ENCODE results near the gene LRP1B. TPM values are rescaled to one million over a fixed set of nuclear protein-coding genes. Genes with fewer than 3 reads are reported as not detected.

LRP1B gene
- polyA plus RNA-seq, 2 of the 4 experiments (the other 2 are of a cell fraction): 0.03 TPM; not detected in 1

- no peak for DNase-seq (ENCODE audit: low read depth in 1 of 2, low spot score in 1 of 2)
- TF ChIP-seq CBX2 (IDR thresholded peaks at IDR 0.05; ENCODE audit: borderline replicate concordance, low read depth) (no peak), HES2 (IDR thresholded peaks at IDR 0.05) (no peak)
- CTCF ChIA-PET: no interaction called here
- Histone ChIP-seq H3K4me3 (no peak overlapping the region), H3K9me3 (no peaks in the 10 kb centered on the region), H3K4me2 (no peak overlapping the region), H3K27ac (no peak overlapping the region), H3K4me1 (no peaks in the 10 kb centered on the region)
- WGBS (ENCODE audit: missing lambda C conversion rate): 21% methylated on average over 2 of the region's 2 CpGs
- POLR2A ChIA-PET: no interaction called here
- no peak for ATAC-seq
- FAIRE-seq: no peak
Observed at GRCh38 chr2:140942284-140942683, 1188.5 kb downstream of the LRP1B start.

- H3K4me1 ChIP-seq: no peaks in the 10 kb centered on the region
- DNase-seq (ENCODE audit: low read depth in 1 of 2, low spot score in 1 of 2) (no peak), ATAC-seq (no peak), FAIRE-seq (no peak)
- TF ChIP-seq FOSB (CRISPR knock-in tag; IDR thresholded peaks at IDR 0.05) (no peak), FOSL2 (IDR thresholded peaks at IDR 0.05) (no peak), FOSL2 (CRISPR knock-in tag; IDR thresholded peaks at IDR 0.05) (no peak), PHF8 (IDR thresholded peaks at IDR 0.05; ENCODE audit: borderline replicate concordance, low read depth) (no peak)
- H3K4me2 ChIP-seq: no peak overlapping the region
- WGBS (ENCODE audit: missing lambda C conversion rate): 41% methylated on average over 5 of the region's 5 CpGs
- ChIA-PET CTCF (no interaction called here), POLR2A (no interaction called here)
- H3K9me3 ChIP-seq: no peaks in the 10 kb centered on the region
- H3K4me3 ChIP-seq: no peak overlapping the region
- H3K27ac ChIP-seq: no peak overlapping the region
Observed at GRCh38 chr2:140929849-140930248, 1201.0 kb downstream of the LRP1B start.

- no peak overlapping the region for H3K4me2 ChIP-seq
- WGBS (ENCODE audit: missing lambda C conversion rate): 40% methylated on average over 3 of the region's 3 CpGs
- no peak for ATAC-seq
- no peak for FAIRE-seq
- no peak overlapping the region for H3K27ac ChIP-seq
- ChIA-PET POLR2A (no interaction called here), CTCF (no interaction called here)
- no peak for TF ChIP-seq REST (IDR thresholded peaks at IDR 0.05)
- H3K9me3 ChIP-seq: no peaks in the 10 kb centered on the region
- H3K4me3 ChIP-seq: no peak overlapping the region
- no peaks in the 10 kb centered on the region for H3K4me1 ChIP-seq
- no peak for DNase-seq (ENCODE audit: low read depth in 1 of 2, low spot score in 1 of 2)
Observed at GRCh38 chr2:140918426-140918825, 1212.4 kb downstream of the LRP1B start.

- Histone ChIP-seq H3K4me1 (no peaks in the 10 kb centered on the region), H3K27ac (no peak overlapping the region), H3K4me3 (no peak overlapping the region), H3K4me2 (no peak overlapping the region), H3K9me3 (no peaks in the 10 kb centered on the region)
- ChIA-PET POLR2A (no interaction called here), CTCF (no interaction called here)
- no peak for FAIRE-seq
- no peak for TF ChIP-seq MYC (IDR thresholded peaks at IDR 0.05; ENCODE audit: borderline replicate concordance, low read length)
- no peak for TF ChIP-seq HOXB5 (CRISPR knock-in tag; IDR thresholded peaks at IDR 0.05)
- no peak for TF ChIP-seq FOXS1 (CRISPR knock-in tag; IDR thresholded peaks at IDR 0.05)
- no peak for TF ChIP-seq NFE2L2 (conservative IDR thresholded peaks at IDR 0.05; ENCODE audit: low read length)
- TF ChIP-seq CBX8 (IDR thresholded peaks at IDR 0.05): no peak
- no peak for TF ChIP-seq HOXA7 (CRISPR knock-in tag; IDR thresholded peaks at IDR 0.05)
- TF ChIP-seq JUN (IDR thresholded peaks at IDR 0.05): no peak
- TF ChIP-seq TFCP2L1 (CRISPR knock-in tag; IDR thresholded peaks at IDR 0.05): no peak
- no peak for TF ChIP-seq E2F6 (IDR thresholded peaks at IDR 0.05; ENCODE audit: borderline replicate concordance, low read depth)
- TF ChIP-seq HDAC2 (IDR thresholded peaks at IDR 0.05): no peak
- no peak for TF ChIP-seq GATA3 (IDR thresholded peaks at IDR 0.05; ENCODE audit: borderline replicate concordance)
- TF ChIP-seq NPAS2 (CRISPR knock-in tag; IDR thresholded peaks at IDR 0.05; ENCODE audit: borderline replicate concordance): no peak
- TF ChIP-seq RFX5 (IDR thresholded peaks at IDR 0.05): no peak
- TF ChIP-seq POLR2AphosphoS2 (conservative IDR thresholded peaks at IDR 0.05; ENCODE audit: low read length): no peak
- ATAC-seq: no peak
- no peak for DNase-seq (ENCODE audit: low read depth in 1 of 2, low spot score in 1 of 2)
Observed at GRCh38 chr2:140916410-140916809, 1214.4 kb downstream of the LRP1B start.

All from A549 (cell line).